ENCODE measurements around the gene LTBP2. TPM values are rescaled to one million over a fixed set of nuclear protein-coding genes. Genes with fewer than 3 reads are reported as not detected.
"Not testable (repeated sequence)": the region's sequence is repeated elsewhere in the genome, so short reads cannot be mapped to it uniquely, and the experiment has no call there.

The LTBP2 gene
- polyA plus RNA-seq, 1 donor, result 5.4 TPM

- no peak for DNase-seq
These were observed 64.6 kb downstream of the LTBP2 start for GRCh38 chr14:74547331-74547927.

DNA sequence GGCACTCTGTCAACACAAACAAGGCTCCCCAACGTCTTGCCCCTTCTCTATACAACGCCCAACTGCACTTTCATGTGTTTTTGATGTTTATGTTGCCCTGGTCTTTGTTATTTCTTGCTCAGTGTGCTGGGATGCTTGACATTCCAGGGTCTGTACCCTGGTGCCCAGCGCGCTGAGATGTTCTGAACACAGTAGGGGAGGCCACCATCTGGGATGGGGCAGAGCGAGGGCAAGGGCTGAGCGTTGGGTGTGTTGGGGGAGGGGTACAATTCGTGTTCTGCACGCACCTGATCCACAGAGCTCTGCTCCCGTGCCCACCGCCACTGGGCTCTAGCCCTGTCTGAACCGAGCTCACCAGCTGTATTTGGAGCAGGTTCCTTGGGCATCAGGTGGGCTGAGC, 65.6 kb downstream of the LTBP2 start:
- no peak for DNase-seq

- no peak for DNase-seq
These were observed 66.7 kb downstream of the LTBP2 start for GRCh38 chr14:74545386-74545785.

- DNase-seq, result no peak
These were observed 68.1 kb downstream of the LTBP2 start for GRCh38 chr14:74543771-74544438.

DNA sequence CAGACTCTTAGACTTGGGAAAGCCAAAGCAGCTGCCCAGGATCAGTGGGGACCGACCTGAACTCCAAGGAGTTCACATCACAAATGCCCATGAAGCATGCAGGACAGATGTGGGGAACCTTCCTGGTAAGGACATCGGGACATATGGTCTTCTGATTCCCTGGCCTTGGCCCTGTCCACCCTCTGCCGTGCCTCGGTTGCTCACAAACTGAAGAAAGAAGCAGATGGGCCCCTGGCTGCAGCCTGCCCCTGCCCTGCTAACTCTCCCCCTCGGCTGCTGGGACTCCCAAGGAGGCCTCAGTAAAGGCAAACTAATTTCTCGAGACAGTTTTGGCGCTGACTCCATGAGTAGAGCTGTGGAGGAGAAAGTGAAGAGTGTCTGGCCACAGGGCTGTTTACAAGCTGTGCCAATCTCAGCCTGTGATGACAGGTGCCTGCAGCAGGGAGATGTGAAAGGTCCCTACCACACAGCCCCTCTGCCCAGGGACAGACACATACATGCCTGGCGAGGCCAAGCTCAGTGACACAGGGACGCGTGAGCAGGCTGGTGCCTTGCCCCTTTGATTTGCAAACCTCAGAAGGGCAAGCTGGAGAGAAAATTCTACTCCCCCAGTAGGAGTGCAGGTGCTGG, 69.9 kb downstream of the LTBP2 start:
- no peak for DNase-seq

DNA sequence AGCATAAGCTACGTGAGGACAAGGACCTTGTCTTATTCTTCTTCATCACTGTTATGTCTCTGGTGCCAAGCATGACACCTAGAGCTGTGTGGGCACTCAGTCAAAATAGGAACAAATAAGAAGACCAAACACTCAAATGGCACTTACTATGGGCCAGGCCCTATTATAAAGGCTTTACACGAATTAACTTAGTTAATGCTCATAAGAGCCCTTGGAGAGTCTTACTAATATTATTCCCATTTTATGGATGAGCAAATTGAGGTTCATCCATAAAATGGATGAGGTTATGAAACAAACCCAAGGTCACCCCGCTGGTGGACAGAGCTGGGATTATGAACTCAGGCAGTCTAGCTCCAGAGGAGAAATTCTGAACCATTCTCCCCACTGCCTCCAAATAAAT, 70.8 kb downstream of the LTBP2 start:
- no peak for DNase-seq

DNA sequence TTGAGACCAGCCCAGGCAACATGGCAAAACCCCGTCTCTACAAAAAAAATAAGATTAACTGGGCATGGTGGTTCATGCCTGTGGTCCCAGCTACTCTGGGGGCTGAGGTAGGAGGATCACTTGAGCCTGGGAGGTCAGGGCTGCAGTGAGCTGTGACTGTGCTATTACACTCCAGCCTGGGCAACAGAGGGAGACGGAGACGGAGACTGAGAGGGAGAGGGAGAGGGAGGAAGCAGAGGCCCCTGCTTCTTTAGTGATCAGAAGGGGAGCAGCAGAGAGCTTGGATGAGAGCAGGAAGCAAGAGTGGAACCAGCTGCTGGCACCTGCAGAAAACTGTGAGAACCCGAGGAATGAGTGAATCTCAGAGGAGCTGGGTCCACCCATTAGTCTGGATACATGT, 72.5 kb downstream of the LTBP2 start:
- DNase-seq, result no peak

- DNase-seq, result no peak
These were observed 73.3 kb downstream of the LTBP2 start for GRCh38 chr14:74538411-74539391.

GRCh38 chr14:74536336-74536735, 75.7 kb downstream of the LTBP2 start:
- not testable (repeated sequence) for DNase-seq

GRCh38 chr14:74535756-74536325, 76.2 kb downstream of the LTBP2 start:
- no peak for DNase-seq

DNA sequence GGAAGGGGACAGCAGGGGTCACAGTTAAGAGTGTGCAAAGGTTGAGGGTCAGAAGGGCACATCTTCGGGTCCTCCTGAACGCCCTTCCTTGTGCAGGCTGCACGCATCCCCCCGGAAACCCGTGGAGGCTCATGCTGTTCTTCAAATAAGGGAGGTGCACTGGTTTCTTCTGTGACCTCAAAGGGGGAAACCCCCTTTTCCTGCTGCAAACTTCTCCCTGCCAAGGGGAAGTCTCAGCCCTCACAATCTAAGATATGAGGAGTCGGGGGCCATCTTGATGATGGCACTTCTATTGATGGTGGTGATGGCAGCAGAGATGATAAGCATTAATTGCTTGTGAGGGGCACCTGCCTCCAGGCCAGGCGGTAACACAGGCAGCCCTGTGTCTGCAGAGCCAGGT, 78.5 kb downstream of the LTBP2 start:
- no peak for DNase-seq

DNA sequence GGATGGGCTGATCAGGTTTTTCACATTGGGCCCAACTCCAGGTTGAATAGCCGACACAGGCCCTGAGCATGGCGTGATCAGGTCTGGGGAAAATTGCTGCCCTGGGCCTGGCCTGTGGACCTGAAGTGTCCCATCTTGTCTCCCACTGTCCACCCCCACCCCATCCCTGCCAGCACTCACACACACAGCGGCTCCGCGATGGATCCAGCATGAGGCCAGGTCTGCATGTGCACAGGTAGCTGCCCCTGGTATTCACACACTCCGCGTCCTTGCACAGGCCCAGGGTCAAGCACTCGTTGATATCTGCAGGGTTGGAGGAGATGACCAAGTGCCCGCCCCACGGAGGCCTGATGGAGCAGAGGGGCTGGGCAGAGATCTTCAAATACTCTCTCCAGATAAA, 79.8 kb downstream of the LTBP2 start:
- DNase-seq, result no peak

- DNase-seq, result no peak
These were observed 80.6 kb downstream of the LTBP2 start for GRCh38 chr14:74531467-74531866.

DNA sequence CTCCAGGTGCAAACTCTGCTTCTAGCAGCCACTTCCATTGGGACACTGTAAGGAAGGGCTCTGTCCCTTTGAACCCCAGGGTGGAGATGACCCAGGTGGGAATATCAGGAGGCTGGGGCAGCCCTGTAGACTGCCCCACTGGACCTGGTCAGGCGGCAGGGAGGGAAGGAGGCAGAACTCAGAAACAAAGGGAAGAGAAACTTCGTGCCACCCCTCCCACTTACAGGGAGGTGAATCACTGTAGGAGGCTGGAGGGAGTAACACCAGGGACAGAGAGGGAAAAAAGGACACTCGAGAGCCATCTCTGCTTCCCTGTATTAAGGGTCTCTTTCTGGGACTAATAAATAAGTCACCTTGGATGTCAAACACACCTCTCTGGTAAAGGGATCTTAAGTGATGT, 81.0 kb downstream of the LTBP2 start:
- no peak for DNase-seq

- no peak for DNase-seq
These were observed 83.2 kb downstream of the LTBP2 start for GRCh38 chr14:74528886-74529285.

GRCh38 chr14:74528406-74528805, 83.6 kb downstream of the LTBP2 start:
- no peak for DNase-seq

- DNase-seq, result no peak
These were observed 84.2 kb downstream of the LTBP2 start for GRCh38 chr14:74527736-74528280.

GRCh38 chr14:74526854-74527585, 85.0 kb downstream of the LTBP2 start:
- DNase-seq, result no peak

DNA sequence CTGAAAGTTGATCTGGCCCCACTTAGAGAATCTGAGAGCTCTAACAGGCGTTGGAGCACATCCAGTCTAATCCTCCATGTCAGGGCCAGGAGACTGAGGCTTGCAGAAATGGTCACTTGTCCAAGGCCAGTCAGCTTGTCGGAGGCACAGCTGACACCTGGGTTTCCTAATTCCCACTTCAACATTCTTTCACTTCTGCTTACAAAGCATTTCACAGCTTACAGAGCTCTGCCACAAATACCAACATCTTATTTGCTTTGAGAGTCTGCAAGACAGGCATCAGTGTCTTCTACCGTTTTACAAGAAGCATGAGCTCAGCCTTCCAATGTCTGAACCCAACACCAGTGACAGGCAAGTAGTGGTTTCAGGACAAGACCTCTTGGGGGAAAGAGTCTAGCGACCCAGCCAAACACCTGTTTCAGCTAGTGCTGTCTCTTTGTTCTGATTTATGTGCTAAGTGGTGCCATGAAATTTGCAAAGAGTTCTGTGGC, 86.6 kb downstream of the LTBP2 start:
- no peak for DNase-seq

DNA sequence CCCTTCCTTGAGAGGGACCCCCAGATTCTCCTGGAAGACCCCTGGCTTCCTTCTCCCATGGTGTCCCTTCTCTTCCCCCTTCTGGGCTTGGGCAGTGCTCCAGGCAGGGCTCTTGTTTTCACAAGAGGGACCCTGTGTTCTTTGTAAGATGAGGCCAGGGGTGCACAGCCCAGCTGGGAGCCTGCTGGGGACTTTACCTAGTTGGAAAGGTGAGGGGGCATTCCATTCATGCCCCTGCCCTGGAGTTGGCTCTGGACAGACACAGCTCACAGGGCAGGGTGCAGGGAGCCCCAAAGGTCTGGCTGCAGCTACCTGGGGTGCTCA, 87.3 kb downstream of the LTBP2 start:
- no peak for DNase-seq

DNA sequence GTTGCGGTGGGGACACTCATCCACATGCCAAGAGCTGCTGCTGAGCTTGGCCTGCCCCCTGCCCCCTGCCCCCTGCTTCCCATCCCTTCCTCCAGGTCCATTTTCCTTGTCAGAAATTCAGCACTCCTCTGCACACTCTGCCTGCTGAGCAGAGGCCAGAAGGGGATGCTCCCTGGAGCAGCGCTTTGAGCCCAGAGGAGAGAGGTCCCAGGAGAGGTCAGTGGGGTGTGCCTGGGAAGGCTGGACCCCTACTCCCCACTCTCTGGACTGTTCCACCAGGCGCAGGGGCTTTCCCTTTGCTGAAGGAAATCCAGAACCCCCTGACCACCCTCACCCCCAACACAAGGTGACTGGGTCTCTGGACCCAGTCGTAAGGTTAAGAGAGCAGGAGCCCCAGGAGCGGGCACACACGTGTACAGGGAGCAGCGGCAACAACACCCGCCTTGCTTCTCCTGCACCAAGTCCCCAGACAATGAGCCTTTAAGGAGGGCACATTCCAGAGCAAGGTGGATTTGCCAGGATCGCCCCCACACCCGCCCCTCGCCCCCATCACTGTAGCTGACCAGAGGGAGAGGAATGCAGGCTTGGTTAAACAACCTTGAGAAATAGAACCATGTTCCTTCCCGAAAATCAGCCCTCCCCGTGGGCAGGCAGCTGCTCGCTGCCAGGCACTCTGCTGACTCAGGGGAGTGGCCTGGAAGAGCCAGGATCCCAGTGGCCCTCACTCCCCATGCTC, 87.8 kb downstream of the LTBP2 start:
- DNase-seq, result no peak

Measured in hindlimb muscle (tissue), 1 donor.